HG03139 (cell line): ENCODE measurements around the gene JMJD1C.
A peak's percentile ranks its signal among the peaks of the same experiment; 100 is the strongest.

ENCODE experiments used
- ATAC-seq: cut with Tn5 transposase; IDR thresholded peaks from one replicate; pipeline ENCODE4 v1.9.1; 2021; ENCODE audit not compliant: unreplicated experiment

The JMJD1C gene

GRCh38 chr10:63143987-63144386, 321.8 kb downstream of the JMJD1C start:
- no peak for ATAC-seq

GRCh38 chr10:63142136-63142535, 323.6 kb downstream of the JMJD1C start:
- ATAC-seq: no peak

- ATAC-seq: no peak
Observed at GRCh38 chr10:63140077-63140476, 325.7 kb downstream of the JMJD1C start.

DNA sequence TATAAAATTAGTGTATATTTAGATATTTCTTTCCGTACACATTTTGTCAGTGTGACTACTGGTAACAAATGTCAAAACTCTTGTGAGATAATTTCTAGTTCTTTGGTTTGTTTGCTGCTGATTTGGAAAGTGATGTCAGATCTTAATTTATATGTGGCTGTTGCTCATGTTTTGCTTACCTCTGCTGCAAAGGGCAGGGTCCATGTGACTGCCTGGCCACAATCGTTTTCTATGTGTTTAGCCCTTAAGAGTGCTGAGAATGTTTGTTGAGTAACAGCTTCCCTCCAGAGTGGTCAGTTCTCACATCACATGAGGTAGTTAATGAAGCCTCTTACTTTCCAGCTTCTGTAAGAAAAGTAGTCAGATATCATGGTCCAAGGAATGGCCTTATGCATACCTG, 328.5 kb downstream of the JMJD1C start:
- no peak for ATAC-seq

GRCh38 chr10:63133821-63134557, 331.8 kb downstream of the JMJD1C start:
- no peak for ATAC-seq

DNA sequence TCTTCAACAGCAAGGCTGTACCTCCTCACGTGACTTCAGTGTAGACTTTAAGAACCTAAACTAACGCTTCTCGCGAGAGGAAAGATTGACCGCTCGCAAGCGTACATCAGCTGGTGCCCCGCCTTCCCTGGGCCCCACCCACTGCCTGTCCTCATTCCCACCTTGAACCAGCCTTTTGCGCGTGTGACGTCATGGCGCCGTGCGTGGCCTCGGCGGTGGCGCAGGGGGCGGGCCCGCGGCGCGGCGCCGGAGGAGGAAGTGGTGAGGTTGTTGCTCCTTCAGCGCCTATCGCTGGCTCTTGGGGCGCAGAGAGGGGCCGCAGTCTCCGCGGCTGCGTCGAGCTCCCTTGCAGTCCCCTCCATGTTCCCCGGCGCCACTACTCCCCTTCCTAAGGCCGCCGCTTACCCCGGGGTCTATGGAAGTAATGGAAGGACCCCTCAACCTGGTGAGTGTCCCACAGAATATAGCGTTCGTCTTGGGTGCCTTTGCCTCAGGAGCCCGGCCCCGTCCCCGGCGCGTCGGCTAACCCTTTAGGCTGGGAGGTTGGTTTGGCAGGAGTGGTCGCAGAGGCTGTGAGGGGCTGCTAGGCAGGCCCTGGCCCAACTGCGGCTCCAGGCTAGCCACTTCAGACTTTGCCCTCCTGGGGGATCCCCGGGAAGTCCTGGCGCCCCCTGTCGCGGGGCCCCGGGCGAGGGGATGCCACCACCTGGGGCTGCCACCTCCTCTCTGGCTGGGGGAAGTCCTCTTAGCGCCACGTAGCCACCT, 332.5 kb downstream of the JMJD1C start, which contains the start of gene NRBF2:
Gene NRBF2, plus strand, starts transcription at position 273 of the 765 bp plus-strand sequence. Its CDS starts 143 bp downstream, at position 416.
- peak; percentile 97 for ATAC-seq

DNA sequence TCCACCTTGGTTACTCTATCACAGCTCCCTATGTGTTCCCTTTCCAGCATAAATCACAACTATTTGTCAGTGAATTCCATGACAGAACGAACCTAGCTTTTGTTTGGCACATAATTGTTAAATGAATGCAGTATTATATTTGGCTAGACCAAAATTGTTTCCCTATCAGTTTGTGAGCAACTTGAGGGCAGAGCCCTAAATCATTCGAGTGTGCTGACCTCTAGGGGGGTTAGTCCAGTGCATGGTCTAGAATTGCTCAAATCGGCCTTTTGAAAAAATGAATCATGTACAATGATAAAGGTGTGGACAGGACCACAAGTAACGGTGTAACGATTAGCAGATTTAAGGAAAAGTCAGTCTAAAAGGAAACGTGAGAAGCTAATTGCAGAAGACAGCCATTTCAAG, 333.1 kb downstream of the JMJD1C start:
- ATAC-seq: no peak

- ATAC-seq: no peak
Observed at GRCh38 chr10:63129888-63130287, 335.9 kb downstream of the JMJD1C start.

DNA sequence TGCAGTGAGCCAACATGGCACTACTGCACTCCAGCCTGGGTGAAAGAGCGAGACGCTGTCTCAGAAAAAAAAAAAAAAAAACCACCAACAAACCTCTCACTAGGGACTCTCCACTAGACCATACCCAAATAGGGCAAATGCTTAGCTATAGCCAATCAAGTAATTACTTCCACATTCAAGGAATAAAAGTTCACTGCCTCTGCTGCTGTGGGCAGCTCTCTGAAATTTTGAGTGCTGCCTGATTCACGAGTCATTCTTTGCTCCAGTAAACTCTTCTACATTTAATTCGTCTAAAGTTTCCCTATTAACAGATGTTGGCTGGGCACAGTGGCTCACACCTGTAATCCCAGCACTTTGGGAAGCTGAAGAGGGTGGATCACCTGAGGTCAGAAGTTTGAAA, 337.3 kb downstream of the JMJD1C start:
- no peak for ATAC-seq

DNA sequence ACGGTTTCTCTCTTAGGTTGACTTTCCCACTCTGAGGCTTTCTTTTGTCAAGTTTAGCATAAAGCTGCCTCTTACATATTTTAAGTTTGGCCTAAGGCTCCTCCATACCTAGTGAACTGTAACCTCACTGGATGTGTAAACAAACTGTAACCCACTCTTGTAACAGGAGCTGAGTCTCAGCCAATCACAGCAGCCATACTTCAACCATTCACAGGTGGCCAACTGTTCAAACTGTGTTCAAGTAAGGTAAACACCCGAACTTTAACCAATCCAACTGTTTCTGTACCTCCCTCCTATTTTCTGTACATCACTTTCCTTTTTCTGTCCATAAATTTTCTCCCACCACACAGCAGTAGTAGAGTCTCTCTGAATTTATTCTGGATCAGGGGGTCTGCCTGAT, 340.3 kb downstream of the JMJD1C start:
- ATAC-seq: no peak

- ATAC-seq: no peak
Observed at GRCh38 chr10:63123727-63124362, 341.9 kb downstream of the JMJD1C start.

GRCh38 chr10:63120554-63120953, 345.2 kb downstream of the JMJD1C start:
- no peak for ATAC-seq

GRCh38 chr10:63119041-63119440, 346.7 kb downstream of the JMJD1C start:
- no peak for ATAC-seq
